ENCODE results near the gene ACTN3.

DNA sequence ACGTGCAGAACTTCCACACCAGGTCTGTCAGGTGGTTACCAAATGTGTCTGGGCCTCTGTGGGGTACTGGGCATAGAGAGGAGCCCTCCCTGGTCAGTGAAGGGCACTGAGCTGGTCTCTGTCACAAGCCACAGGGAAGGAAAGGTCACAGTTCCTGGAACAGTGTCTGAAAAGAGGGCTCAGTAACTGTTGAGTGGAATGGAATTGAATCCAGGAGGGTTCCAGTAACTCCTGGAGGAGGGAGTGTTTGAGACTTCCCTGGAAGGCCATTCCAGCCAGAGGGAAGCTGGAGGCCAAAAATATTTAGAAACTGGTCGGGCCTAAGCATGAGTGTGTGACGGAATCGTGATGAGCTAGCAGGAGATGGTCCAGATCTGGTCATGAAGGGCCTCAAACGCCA is 7.9 kb downstream of the ACTN3 start:
- TF ChIP-seq, protein P1, sequence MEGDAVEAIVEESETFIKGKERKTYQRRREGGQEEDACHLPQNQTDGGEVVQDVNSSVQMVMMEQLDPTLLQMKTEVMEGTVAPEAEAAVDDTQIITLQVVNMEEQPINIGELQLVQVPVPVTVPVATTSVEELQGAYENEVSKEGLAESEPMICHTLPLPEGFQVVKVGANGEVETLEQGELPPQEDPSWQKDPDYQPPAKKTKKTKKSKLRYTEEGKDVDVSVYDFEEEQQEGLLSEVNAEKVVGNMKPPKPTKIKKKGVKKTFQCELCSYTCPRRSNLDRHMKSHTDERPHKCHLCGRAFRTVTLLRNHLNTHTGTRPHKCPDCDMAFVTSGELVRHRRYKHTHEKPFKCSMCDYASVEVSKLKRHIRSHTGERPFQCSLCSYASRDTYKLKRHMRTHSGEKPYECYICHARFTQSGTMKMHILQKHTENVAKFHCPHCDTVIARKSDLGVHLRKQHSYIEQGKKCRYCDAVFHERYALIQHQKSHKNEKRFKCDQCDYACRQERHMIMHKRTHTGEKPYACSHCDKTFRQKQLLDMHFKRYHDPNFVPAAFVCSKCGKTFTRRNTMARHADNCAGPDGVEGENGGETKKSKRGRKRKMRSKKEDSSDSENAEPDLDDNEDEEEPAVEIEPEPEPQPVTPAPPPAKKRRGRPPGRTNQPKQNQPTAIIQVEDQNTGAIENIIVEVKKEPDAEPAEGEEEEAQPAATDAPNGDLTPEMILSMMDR (conservative IDR thresholded peaks at IDR 0.05; ENCODE audit: low read length) = no peak
- TF ChIP-seq EZH2phosphoT487 (IDR thresholded peaks at IDR 0.05; ENCODE audit: borderline replicate concordance, low read depth, low read length) = no peak
